HG02763 (cell line): Measurements from ENCODE around the gene COL6A2.
"Not testable (repeated sequence)": the region's sequence is repeated elsewhere in the genome, so short reads cannot be mapped to it uniquely, and the experiment has no call there.

Experiments used
- ATAC-seq: cut with Tn5 transposase; IDR thresholded peaks from one replicate; pipeline ENCODE4 v1.9.1; 2021; ENCODE audit warnings: mild to moderate bottlenecking, moderate library complexity; ENCODE audit not compliant: unreplicated experiment

The COL6A2 gene

DNA sequence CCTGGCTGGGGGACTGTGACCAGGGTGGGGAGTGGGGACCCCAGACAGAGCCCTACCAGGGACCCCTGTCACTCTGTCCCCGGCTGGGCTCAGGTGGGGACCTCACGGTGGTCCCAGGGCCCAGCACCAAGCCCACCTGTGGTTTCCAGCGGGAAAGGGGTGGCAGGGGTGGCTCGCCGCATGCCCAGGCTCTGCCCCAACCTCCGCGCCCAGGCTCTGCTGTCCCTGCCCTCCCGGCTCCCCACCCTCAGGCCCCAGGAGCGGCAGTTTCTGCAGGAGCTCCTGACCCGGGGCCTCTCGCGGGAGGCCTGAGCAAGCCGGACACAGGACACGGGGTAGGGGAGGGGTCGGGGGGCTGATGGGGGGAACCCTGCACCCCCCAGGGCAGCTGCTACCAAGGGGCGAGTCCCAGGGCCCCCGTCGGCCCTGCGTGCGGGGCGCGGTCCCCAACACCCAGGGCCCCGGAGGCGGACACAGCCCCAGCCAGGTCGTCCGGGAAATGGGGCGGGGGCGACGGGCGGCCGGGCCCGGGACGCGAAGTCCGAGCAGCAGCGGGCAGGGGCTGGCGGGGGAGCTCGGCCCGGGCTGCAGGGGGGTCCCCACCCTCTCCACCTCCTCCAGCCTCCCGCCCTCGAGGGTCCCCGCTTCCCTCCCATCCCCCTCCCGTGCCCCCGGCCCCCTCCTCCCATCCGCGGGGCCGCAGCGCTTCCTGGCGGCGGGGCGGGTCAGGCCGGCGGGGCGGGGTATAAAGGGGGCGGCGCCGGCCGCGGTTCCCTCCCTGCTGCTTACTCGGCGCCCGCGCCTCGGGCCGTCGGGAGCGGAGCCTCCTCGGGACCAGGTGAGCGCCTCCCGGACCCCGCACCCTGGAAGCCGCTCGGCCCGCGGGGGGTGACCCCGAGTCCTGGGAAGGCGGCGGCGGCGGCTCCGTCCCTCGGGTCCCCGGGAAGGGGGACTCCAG is at the start of gene COL6A2:
TSS of gene COL6A2 (plus strand) at position 777 of the 958 bp plus-strand sequence.
- no peak for ATAC-seq

DNA sequence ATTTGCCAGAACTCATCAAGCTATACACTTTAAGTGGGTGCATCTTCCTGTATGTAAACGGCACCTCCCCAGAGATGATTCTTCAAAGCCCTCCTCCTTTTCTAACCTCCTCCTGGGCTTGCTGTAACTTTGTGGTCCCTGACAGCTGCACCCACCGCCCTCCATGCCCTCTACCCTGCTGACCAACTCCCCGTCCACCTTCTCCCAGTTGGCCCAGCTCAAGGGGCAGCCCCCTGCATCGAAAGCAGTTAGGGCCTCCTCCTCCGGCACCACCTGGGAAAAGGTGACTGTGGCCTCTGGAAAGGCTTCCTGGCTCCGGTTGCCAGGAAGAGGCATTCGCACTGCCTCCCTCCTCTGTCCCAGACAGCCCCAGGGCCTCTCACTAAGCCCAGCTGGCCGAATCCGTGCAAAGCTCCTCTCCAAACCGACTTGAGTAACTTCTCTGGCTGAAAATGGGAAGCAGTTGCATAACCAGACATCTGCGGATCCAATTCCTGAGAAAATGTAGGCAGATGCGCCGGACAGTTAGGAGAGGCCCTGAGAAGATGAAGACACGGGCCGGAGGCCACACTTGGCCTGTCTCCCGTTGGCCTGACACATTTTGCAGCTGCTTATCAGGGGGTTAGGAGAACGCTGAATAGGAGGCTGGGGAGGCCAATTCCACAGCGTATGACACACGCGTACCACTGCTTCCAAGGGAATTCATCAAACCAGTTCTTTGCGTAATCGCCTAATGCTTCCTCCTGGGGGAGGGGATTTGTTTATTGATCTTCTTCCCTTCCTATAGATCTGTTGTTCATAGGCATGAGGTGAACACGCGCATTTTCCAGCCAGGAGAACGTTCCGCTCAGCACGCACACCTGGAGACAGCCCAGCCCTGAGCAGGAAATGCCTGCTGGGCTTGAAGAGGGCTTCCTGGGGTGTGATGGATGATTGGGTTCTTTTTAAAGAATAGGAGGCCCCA is 48.7 kb upstream of the COL6A2 start:
- ATAC-seq: no peak

DNA sequence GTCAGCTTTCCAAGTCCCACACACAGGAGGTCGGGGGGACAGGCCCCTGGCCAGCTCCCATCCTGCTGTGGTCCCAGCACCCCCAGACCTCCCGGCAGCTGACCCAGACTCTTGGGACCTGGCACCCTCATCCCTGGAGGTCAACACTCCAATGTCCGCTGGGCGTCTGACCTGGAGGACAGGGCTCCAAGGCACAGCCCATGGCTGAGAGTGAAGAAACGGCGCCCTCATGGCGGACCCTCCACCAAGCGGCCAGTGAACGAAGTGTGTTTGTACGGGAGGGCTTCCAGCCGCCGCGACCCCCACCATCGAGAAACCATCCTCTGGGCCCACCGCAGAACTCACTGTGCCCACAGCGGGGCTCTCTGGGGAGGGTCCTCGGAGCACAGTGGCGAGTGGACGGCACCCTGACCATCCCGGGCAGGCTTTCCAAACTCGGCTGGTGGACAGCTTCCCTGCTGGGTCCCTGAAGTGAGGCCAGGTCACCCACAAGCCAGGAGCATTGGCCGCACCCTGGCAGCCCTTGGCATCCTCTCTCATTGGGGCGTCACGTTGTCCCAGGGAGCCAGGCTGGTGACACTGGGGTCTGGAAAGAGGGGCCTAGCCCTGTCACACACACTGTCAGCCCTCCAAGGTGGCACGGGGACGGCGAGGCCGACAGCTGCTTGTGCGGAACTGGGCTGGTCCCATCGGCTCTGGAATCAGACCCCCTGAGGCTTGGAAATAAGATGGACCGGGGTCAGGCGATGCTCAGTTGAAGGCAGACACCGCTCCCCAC is 47.8 kb upstream of the COL6A2 start:
- no peak for ATAC-seq

DNA sequence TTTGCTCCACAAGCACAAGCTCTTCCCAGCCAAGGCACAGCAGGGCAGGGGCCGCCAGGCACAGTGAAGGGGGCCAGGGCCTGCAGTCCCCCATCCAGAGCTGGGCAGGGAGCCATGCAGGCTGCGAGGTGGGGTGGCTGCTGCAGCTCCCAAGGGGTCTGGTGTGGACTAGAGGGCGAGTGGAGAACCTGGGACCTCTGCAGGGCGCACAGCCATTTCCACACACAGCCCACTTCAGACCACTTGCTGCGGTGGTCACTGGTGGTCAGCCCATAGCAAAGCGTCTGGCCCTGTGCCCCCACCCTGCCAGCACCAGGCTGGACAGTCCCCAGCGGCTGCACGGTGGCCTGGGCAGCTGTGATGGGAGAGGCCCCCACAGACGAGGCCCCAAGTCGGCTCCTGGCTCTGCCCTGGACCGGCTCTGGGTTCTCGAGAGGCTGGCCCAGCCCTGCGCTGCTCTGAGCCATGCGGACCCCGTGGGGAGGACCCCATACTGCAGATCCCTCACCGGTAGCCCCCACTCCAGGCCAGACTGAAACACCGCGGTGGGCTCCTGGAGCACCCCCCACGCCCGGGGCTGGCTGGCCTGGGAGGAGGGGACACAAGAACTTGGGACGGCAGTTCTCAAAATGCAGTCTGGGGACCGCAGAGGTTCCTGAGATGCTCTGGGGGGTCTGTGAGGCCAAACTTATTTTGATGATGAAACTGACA is 47.1 kb upstream of the COL6A2 start:
- no peak for ATAC-seq

DNA sequence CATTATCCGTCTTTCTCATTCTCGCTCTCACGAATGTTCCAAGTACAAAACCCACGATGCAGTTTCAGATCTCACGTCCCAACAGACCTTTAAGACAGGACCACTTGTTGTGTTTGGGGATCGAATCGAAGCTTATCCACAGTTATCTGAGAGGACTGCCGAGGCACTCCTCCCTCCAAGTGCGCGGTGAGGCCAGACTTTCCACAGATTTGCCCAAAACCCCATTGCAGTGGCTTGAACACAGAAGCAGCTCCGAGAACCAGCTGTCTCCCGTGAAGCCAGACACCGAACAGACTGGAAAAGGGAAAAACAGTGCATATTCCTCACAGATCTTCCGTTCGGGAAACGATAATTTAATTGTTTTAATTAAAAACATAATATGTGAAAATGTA is 46.5 kb upstream of the COL6A2 start:
- ATAC-seq: no peak

DNA sequence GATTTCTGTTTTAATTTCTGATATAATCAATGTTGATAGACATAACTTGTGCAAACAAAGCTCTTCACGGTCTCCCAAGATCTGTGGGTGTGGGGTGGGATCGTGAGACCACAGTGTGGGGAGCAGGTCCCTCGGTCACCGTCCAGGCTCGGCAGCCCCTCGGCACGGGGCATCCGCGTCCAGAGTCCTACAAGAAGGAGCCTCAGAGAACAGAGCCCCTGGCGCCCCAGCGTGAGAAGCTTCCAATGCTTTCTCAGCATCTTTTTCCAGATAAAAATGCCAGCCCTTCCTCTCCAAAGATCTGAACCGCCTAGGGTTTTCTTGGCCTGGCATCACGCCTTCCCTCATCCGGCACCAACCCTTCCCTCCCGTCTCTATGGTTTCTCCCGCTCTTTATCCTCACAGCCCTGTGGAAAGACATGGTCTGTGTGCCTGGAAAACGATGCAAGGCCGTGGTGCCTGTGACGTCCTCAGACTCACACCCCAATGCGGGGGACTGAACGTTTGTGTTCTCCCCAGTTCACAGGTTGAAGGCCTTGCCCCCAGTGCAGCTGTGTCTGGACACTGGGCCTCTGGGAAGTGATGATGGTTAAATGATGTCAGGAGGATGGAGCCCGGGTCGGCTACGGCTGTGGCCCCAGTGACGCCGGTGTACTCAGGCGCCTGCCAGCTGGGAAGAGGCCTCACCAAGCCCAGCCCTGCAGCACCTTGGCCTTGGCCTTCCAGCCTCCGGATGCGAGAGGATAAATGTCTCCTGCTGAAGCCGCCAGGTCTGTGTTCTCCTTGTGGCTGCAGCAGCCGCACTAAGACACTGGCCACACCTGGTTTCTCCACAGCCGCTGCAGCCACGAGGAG is 45.9 kb upstream of the COL6A2 start:
- ATAC-seq: no peak

DNA sequence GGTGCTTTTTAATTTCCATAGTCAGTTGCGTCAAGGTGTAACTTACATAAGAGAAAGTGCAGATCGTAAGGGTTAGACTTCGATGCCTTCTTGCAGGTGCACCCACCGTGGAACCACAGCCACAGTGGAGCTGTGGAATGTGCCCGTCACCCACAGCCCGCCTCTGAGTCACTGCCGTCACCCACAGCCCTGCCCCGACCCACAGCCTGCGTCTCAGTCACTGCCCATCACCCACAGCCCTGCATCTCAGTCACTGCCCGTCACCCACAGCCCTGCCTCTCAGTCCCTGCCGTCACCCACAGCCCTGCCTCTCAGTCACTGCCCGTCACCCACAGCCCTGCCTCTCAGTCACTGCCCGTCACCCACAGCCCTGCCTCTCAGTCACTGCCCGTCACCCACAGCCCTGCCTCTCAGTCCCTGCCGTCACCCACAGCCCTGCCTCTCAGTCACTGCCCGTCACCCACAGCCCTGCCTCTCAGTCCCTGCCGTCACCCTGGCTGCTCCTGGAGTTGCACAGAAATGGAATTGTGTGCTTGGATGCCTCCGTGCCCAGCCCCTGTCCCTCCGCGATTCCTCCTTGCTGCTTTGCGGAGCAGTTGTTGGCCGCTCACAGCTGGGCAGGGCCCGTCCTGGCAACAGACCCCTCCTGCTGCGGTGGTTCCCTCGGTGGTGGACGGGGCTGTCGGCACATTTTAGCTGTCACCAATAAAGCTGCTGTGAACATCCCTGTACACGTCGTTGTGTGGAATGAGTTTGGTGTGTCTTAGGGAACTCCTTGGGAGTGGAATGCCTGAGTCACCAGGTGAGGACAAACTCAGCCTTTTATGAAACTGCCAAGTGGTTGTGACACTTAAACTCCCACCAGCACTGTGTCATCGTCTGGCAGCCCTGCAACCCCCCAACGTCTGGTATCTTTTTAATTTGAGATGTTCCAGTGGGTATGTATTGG is 44.9 kb upstream of the COL6A2 start:
- ATAC-seq: no peak

DNA sequence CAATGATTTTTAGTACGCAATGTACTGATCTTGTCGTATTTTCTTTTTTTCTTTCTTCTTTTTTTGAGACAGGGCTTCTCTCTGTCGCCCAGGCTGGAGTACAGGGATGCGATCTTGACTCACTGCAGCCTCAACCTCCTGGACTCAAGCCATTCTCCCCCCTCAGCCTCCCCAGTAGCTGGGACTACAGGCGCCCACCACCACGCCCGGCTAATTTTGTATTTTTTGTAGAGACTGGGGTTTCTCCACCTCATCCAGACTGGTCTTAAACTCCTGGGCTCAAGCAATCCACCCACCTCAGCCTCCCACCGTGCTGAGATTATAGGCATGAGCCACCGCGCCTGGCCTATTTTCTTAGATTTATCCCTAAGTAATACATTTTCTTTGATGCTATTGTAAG is 43.9 kb upstream of the COL6A2 start:
- no peak for ATAC-seq

DNA sequence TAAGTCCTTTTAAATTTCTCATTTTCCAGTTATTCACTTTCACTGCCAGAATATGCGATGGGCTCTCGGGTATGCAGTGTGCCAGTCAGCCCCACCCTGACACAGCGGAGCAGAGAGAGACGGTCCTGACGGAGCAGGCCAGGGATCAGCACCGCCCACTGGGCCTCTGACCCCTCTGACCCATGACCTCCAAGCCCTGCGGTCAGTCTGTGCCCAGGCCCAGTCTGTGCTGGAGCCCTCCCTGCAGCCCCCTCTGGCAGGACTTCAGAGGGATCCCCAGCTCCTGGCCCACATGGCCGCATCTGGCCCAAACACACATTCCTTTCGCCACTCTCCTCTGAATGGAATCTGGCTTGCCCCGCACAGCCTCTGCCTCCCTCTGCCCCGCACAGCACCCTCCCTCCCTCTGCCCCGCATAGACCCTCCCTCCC is 43.4 kb upstream of the COL6A2 start:
- ATAC-seq: no peak

DNA sequence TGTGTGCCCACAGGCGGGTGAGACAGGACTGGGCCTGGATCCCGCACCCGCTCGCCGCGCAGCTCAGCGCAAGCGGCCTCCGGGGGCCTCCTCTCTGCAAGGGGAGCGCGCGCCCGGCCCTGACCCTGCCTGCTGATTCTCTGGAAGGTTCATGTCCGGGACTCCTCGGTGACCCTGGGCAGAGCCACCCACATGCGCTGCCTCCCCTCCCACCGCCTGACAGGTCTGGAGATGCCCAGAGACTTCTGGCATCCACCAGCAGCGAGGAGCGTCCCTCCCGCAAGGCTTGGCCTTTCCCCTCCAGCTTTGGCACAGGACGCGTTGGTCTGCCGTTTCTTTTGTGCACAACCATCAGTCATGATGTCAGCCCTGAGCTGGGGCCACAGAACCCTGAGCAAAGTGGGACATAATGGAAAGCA is 42.0 kb upstream of the COL6A2 start:
- no peak for ATAC-seq

DNA sequence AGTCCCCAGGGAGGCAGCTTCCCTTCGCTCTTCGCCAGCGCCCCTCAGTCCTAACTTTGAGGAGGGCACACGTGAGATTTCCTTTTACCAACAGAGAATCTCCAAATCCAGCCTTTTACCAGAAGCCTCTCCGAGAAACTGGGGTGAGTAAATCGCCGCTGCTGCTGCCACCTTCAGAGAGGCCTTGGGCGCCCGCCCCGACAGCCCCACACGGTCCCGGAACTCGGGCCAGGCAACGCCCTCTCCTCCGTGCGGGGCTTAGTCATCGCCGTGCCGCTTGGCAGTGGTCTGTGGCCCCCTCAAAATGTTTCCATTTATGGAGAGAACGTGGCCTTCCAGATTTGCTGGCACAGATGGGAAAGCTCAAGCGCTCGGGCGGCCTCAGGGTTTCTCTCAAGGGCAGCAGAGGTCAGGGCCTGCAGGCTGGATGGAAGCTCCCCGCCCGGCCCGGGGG is 41.4 kb upstream of the COL6A2 start:
- no peak for ATAC-seq

DNA sequence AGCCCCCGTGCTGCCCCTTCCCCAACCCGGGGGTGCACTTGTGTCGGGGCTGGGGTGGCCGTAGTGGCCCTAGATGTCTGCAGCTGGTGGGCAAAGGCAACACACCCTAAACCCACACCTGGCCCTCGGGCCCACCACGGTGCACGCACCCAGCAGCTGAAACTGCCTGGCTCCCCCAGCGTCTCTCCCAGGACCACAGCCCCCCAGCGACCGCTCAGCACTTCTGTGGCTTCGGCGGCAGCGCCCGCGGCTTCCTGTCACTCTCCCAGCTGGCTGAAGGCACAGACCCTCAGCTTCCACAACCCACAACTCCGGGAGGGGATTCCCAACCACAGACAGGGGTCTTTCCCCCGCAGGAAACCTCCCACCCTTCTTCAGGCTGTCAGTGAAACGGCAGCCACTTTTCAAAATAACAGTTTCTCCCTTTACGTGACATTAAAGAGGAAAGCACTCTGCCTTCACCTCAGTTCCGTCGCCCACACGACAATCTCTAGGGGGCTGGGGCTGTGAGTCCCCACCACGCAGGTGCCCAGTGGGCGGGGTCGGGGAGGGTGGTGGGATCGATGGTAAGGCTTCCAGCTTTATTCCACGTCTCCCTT is 40.7 kb upstream of the COL6A2 start:
- ATAC-seq: no peak

DNA sequence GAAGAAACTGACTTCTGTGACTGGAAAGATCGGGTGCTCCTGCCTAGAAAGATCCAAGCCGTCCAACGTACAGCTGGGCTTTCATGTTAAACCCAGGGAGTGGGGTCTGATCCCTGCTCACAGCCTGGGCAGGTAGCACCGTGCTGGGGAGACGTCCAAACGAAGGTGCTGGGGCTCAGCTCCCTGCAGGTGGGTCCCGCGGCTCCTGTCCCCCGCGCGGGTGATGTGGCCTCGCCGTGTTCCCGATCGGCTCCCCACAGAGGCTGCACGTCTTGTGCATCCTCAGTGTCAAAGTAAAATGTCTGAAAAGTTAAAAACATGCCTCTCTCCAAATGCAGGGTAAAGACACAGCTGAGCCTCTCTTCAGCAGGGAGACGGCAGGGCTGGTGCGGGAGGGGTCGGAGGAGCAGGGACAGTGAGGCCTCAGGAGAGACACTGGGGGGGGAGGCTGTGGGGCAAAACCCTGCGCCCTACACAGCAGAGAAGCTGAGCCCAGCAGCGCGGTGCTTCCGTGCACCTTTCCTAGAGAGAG is 40.1 kb upstream of the COL6A2 start:
- no peak for ATAC-seq

DNA sequence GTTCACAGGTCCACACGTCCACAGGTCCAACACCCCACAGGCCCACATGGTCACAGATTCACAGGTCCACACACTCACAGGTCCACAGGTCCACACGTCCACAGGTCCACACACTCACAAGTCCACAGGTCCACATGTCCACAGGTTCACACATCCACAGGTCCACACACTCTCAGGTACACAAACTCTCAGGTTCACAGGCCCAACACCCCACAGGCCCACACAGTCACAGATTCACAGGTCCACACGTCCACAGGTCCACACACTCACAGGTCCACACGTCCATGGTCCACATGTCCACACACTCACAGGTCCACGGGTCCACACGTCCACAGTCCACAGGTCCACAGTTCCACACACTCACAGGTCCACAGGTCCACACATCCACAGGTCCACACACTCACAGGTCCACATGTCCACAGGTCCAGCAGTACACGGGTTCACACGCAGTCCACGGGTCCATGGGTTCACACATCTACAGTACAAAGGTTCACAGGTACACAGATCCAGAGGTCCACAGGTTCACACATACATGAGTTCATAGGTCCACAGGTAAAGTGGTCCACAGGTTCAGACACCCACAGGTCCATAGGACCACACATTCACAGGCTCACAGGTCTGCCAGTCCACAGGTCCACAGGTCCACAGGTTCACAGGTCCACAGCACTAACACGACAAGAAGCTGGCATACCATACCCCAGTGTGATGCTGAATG is 39.3 kb upstream of the COL6A2 start:
- ATAC-seq: no peak

DNA sequence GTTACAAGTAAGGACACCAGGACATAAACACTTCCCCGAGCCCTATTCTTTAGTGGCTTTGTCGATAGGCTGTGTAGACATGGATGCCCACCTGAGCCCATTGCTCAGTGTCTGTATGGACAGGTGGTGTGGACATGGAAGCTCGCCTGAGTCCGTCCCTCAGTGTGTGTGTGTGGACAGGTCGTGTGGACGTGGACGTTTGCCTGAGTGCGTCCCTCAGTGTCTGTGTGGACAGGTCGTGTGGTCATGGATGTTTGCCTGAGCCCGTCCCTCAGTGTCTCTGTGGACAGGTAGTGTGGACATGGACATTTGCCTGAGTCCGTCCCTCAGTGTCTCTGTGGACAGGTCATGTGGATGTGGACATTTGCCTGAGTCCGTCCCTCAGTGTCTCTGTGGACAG is 38.7 kb upstream of the COL6A2 start:
- ATAC-seq: no peak

DNA sequence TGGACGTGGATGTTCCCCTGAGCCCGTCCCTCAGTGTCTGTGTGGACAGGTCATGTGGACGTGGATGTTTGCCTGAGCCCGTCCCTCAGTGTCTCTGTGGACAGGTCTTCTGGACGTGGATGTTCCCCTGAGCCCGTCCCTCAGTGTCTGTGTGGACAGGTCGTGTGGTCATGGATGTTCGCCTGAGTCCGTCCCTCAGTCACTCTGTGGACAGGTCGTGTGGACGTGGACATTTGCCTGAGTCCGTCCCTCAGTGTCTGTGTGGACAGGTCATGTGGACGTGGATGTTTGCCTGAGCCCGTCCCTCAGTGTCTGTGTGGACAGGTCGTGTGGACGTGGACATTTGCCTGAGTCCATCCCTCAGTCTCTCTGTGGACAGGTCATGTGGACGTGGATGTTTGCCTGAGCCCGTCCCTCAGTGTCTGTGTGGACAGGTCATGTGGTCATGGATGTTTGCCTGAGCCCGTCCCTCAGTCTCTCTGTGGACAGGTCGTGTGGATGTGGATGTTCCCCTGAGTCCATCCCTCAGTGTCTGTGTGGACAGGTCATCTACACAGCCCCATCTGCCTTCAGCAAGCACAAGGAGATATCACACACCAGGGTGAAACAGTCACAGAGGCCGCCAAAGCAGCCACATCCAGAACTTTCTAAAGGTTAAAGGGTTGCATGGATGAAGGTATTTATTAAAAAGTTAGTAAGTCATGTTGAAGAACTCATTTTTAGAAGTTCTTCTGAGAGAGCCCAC is 38.0 kb upstream of the COL6A2 start:
- not testable (repeated sequence) for ATAC-seq
